ENCODE measurements around the gene SUSD1.

SUSD1 gene

DNA sequence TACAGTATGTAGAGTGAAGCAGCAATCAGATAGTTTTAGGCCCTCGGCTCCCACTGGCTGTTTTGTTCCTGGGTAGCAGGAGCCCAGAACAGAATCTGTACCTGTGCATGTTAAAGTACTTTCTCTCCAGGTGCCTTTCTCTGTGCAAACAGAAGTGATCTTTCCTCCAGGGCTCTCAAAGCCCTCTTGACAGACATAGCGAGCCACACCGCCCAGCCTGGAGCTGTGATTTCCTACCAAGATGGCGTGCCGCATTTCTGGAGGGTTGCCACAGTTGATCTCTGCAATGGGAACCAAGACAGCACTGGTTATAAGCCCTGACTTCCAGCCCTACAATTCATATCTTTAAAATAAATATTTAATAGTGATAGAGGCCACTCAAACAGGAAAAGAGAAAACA lies 50.9 kb downstream of the SUSD1 start:
- TF ChIP-seq, protein P1, sequence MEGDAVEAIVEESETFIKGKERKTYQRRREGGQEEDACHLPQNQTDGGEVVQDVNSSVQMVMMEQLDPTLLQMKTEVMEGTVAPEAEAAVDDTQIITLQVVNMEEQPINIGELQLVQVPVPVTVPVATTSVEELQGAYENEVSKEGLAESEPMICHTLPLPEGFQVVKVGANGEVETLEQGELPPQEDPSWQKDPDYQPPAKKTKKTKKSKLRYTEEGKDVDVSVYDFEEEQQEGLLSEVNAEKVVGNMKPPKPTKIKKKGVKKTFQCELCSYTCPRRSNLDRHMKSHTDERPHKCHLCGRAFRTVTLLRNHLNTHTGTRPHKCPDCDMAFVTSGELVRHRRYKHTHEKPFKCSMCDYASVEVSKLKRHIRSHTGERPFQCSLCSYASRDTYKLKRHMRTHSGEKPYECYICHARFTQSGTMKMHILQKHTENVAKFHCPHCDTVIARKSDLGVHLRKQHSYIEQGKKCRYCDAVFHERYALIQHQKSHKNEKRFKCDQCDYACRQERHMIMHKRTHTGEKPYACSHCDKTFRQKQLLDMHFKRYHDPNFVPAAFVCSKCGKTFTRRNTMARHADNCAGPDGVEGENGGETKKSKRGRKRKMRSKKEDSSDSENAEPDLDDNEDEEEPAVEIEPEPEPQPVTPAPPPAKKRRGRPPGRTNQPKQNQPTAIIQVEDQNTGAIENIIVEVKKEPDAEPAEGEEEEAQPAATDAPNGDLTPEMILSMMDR (IDR thresholded peaks at IDR 0.05; ENCODE audit: control insufficient read depth, insufficient read depth, low read depth, low read length, missing control alignments) = no peak
- no peak overlapping the region for H3K4me3 ChIP-seq (ENCODE audit: control insufficient read depth, low read depth, low read length)
- DNase-seq (ENCODE audit: low read depth) = no peak

DNA sequence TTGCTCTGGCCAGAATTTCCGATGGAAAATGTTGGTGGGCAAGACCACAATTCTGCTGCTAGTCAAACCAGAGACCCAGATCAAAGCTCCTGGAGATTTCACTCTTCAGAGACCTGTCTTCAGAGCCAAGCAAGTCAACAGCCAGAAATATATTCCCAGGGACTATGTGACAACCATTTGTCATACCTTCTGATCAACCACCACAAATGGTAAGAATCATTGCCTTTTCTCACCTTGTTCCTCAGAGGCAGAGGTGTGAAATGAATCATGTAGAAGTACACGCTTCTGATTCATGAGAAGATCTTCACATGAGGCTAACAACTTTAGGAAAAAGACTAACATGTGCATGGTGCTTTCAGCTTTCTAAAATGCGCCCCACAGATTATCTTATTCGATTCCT lies 53.5 kb downstream of the SUSD1 start:
- no peak for DNase-seq (ENCODE audit: low read depth)
- TF ChIP-seq, protein P1 (IDR thresholded peaks at IDR 0.05; ENCODE audit: control insufficient read depth, insufficient read depth, low read depth, low read length, missing control alignments) = no peak
- no peak overlapping the region for H3K4me3 ChIP-seq (ENCODE audit: control insufficient read depth, low read depth, low read length)

DNA sequence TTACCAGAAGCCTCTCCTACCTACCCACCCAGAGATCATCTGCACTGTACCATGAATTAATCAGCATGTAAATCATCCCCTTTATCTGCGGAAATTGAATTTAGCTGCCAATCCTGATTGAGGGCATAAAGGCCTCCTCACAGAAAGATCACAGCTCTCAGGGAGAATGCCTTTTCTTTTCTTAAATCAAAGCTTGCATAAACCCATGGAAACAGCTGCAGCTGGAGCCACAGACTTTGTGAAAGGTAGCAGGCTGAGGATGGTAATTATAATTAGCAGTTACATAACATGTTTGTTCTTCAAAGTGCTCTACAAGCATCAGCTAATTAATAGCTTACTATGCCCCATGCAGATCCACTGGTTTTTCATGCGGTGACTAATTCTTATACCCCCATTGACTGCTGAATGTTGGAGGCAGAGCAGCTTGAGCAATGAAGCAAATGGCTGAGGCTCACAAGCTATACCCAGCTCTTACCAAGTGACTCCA lies 54.6 kb downstream of the SUSD1 start:
- no peak overlapping the region for H3K4me3 ChIP-seq (ENCODE audit: control insufficient read depth, low read depth, low read length)
- DNase-seq (ENCODE audit: low read depth) = no peak
- TF ChIP-seq, protein P1 (IDR thresholded peaks at IDR 0.05; ENCODE audit: control insufficient read depth, insufficient read depth, low read depth, low read length, missing control alignments) = no peak

DNA sequence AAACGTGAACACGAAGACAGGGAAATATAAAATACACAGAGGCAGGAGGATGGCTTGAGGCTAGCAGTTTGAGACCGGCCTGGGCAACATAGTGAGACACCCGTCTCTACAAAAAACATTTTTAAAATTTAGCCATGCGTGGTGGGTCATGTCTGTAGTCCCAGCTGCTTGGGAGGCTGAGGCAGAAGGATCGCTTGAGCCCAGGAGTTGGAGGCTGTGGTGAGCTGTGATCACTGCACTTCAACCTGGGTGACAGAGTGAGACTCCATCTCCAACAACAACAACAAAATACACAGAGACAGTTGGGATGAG lies 55.1 kb downstream of the SUSD1 start:
- H3K4me3 ChIP-seq (ENCODE audit: control insufficient read depth, low read depth, low read length) = no peak overlapping the region
- TF ChIP-seq, protein P1 (IDR thresholded peaks at IDR 0.05; ENCODE audit: control insufficient read depth, insufficient read depth, low read depth, low read length, missing control alignments) = no peak
- no peak for DNase-seq (ENCODE audit: low read depth)

DNA sequence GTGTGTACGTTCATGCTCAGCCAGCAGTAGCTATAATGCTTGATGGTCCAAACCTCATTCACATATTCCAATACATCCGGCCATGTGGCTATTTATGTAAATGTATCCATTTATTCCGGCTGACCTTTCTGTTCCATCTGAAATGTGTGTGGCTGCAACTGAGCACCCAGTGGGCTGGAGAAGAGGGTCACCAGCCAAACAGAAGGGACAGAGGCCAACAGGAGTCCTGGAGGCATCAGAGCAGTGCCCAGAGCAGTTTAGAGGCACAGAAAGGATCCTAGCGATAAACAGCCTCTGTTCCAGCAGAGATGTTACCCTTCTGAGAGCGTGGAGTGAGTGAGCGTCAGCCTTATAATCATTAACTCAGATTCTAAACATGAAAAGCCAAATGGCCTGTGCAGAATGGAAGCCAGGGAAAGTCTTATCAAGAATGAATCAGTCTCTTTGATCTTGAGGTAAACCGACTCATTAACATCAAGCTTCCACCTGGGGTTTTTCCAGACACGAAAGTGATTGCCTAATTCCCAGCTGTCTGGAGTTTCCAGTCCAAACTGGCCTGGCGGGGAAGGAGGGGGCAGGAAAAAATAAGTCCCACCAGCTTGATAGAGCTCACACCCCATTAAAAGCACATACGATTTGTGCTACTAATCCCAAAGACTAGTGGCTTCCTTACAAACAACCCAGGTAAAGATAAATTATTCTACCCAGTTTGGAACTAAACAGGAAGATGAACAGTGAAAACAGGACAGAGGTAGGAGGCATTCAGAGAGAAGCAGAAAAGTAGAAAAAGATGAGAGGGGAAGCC lies 55.7 kb downstream of the SUSD1 start:
- DNase-seq (ENCODE audit: low read depth) = no peak
- no peak overlapping the region for H3K4me3 ChIP-seq (ENCODE audit: control insufficient read depth, low read depth, low read length)
- TF ChIP-seq, protein P1 (IDR thresholded peaks at IDR 0.05; ENCODE audit: control insufficient read depth, insufficient read depth, low read depth, low read length, missing control alignments) = no peak

DNA sequence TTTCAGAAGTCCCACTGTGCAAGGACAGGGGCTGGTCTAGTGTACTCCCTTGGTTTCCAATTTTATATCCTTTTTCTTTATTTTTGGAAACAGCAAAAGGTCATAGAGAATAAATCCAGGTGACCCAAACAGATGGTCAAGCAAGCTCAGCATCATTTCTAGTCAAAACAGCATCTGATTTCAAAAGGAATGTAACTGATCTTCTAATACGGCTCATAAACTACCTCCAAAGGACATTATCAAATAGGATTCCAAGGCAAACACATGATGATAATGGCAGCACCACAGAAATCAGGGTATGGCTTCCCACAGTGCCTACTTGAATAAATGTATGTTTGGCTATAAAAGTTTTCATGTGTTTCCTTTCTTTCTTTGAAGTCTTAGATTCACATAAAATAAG lies 57.1 kb downstream of the SUSD1 start:
- TF ChIP-seq, protein P1 (IDR thresholded peaks at IDR 0.05; ENCODE audit: control insufficient read depth, insufficient read depth, low read depth, low read length, missing control alignments) = no peak
- no peak for DNase-seq (ENCODE audit: low read depth)
- H3K4me3 ChIP-seq (ENCODE audit: control insufficient read depth, low read depth, low read length) = no peak overlapping the region
